Airway epithelial cell (primary cell): ENCODE results near the gene IL17RD. TPM values are rescaled to one million over a fixed set of nuclear protein-coding genes. Genes with fewer than 3 reads are reported as not detected.

Source experiments
- total RNA-seq: library from RNA; depleted of rRNA; stranded (reverse); fragments of >200 nt; gene quantifications from 2 replicates; pipeline ENCODE4 v1.2.3, GENCODE V29; 2015

The IL17RD gene
- 4.0 and 6.1 TPM in 2 replicates for total RNA-seq

GRCh38 chr3:57164657-57165573 is at the start of gene IL17RD:
IL17RD (minus strand) TSS chr3:57165353; CDS start chr3:57165286, 67 bp downstream.

GRCh38 chr3:57199895-57200297 is 34.7 kb upstream of the IL17RD start, which contains the start of gene HESX1:
HESX1 (minus strand) TSS chr3:57199978; CDS start chr3:57199918, 60 bp downstream.

GRCh38 chr3:57060089-57060821 is 104.9 kb downstream of the IL17RD start, which contains the start of gene SPATA12:
SPATA12 (plus strand) TSS chr3:57060664; CDS start chr3:57073695, 13,031 bp downstream.

Other genes starting within 250 kb of the IL17RD start
- not detected in 2 replicates for gene SPATA12, start 104.7 kb downstream of the IL17RD start, total RNA-seq
- not detected in 2 replicates for gene HESX1, start 34.6 kb upstream of the IL17RD start, total RNA-seq
- 19.0 and 27.2 TPM in 2 replicates for gene APPL1, start 62.4 kb upstream of the IL17RD start, total RNA-seq
- not detected in 2 replicates for gene ASB14, start 127.3 kb upstream of the IL17RD start, total RNA-seq